ENCODE results near the gene CDADC1.

CDADC1 gene

GRCh38 chr13:49297338-49297737, 49.6 kb downstream of the CDADC1 start:
- no peak for DNase-seq

GRCh38 chr13:49298416-49298815, 50.7 kb downstream of the CDADC1 start:
- no peak for DNase-seq

- DNase-seq = no peak
Observed at GRCh38 chr13:49298903-49299605, 51.3 kb downstream of the CDADC1 start.

GRCh38 chr13:49300276-49300675, 52.6 kb downstream of the CDADC1 start:
- no peak for DNase-seq

GRCh38 chr13:49300739-49301589, 53.2 kb downstream of the CDADC1 start:
- no peak for DNase-seq

DNA sequence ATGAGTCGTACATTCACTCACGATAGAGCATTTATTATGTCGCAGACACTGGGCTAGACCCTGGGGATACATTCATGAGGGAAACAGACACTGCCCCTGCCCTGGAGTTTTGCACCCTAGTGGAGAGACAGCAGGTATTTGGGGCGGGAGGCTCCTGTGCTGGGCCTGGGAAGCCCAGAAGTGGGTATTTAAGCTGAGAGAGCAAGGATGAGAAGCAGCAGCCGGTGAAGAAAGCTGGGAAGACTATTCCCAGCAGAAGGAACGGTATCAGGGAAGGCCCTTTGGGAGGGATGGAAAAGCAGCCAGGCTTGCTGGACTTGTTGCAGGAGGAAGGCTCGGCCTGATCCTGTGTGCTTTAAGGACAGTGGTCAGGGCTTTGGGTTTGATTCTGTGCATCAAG, 54.5 kb downstream of the CDADC1 start:
- no peak for DNase-seq

- DNase-seq = no peak
Observed at GRCh38 chr13:49302817-49303216, 55.1 kb downstream of the CDADC1 start.

DNA sequence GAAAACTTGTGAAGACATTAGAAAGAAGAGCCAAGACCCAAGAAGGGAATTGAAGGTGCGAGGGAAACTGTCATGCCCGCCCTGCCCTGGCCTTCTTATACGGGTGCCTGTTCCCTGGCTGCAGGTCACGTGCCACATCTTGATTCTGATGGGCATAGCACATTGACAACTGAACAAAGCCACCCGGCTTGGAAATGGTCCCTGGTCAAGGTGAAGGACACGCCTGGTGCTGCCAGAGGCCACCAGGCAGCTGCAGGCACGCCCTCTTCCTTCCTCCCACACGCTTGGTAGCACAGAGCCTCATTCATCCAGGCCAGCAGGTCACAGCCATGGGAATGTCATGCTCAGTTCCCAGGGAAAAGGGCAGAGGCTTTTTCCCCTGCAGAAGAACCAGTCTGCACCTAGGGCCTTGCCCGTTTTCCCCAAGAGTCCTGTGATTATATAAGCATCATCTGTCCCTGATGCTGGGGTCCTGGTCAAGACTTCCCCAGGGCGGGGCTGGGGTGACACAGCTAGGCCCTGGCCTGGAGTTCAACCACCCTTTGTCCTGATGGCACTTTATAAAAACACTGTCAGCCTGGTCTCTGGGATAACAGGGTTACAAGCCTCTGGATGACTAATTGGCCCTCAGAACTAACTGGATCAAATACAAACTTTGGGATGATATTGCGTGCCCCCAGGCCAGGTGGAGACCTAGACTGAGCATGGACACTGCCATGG, 56.0 kb downstream of the CDADC1 start:
- DNase-seq = no peak

DNA sequence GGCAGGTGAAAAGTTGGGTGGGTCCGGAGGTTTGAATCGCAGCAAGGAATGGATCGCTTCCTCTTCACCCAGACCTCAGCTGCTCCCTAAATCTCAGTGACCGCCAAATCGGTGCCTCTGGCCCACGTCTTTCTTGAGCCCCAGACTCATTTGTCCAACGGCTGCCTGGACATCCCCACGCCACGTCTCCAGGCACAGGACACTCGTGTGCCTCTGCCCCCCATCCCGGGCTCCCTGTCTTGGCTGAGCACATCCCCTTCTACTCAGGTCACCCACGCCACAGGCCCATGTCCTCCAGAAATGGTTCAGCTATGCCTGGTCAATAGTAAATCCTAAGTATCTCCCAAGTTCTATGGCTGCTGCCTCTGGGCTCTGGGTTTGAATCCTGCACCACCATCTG, 56.6 kb downstream of the CDADC1 start:
- DNase-seq = no peak

- no peak for DNase-seq
Observed at GRCh38 chr13:49304763-49305700, 57.3 kb downstream of the CDADC1 start.

- no peak for DNase-seq
Observed at GRCh38 chr13:49305792-49306425, 58.2 kb downstream of the CDADC1 start.

DNA sequence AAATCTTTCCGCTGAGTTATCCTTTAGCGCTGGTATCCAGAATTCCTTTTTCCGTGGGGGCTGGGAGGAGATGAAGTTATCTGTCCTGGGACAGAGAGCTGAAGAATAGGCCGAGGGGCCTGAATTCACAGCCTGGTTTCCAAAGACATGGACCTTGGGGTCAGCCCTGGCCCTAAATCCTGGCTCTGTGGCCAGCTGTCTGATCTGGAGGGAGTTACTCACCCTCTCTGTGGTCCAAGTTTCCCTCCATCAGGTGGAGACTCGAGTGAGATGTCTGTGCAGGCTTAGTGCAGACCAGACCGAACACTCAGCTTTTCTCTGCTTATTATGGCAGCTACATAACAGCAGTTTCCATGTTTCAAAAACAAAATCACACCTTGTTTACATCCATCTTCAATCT, 59.6 kb downstream of the CDADC1 start:
- no peak for DNase-seq

DNA sequence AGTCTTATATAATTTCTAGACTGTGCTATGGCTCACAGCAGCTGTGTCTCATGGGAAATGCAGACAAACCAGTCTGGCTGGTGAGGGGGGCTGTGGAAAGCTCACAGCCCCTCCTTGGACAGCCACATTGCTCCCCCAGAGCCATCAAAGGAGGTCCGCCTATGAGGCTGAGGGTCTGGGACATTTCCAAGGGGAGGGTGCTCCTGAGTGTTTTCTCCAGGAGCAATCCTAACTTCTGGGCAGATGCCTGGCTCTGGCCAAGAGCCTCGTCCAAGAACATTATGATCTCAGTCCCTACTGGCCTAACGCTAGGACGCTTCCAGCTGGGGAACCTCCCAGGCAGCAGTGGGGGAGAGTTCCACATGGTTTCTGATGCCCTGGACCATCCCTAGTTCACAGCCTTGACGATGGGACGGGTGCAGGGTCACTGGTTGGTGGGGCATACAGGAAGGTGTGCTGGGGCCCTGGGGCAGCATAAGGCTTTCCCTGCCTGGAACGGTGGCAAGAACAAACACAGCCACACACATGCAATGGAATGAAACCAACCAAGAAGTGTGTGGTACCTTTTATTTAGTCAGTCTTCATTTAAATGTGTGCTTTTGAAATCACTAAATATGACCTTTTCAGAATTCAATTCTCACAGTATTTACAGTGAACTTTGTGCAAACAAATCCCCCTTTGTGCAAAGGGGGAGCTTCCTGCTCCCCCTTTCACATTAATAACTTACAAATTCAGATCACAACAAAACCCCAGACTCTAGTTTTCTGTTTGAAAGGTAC, 60.6 kb downstream of the CDADC1 start:
- no peak for DNase-seq

GRCh38 chr13:49308921-49309408, 61.2 kb downstream of the CDADC1 start:
- DNase-seq = no peak

GRCh38 chr13:49310251-49310650, 62.5 kb downstream of the CDADC1 start:
- DNase-seq = no peak

DNA sequence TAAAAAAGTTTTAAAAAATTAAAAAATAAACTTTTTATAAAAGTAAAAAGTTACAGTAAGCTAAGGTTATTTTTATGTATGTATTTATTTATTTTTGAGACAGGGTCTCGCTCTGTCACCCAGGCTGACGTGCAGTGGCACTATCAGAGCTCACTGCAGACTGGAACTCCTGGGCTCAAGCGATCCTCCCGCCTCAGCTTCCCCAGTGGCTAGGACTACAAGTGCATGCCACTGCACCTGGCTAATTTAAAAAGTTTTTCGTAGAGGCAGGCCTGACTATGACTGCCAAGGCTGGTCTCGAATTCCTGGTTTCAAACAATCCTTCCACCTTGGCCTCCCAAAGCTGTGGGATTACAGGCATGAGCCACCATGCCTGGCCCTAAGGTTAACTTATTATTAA, 64.1 kb downstream of the CDADC1 start:
- no peak for DNase-seq

- DNase-seq = no peak
Observed at GRCh38 chr13:49314344-49314882, 66.7 kb downstream of the CDADC1 start.

- DNase-seq = no peak
Observed at GRCh38 chr13:49315036-49315565, 67.4 kb downstream of the CDADC1 start.

GRCh38 chr13:49315756-49316482, 68.2 kb downstream of the CDADC1 start:
- no peak for DNase-seq

DNA sequence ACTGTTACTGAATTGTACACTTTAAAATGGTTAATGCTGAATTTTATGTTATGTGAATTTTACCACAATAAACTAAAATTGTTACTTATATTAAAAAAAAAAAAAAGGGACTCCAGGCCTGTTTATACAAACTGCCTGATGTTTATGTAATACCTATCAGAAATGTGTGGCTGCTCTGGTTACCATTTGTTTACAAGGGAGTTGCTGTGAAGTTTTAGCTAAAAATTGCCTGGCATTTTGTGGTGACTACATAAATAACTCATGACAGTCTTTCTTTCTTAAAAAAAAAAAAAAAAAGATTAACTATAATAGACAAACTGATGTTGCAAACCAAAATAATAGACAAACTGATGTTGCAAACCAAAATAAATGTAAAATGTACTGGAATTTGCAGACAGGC, 71.8 kb downstream of the CDADC1 start:
- DNase-seq = no peak

All from cortex of kidney (tissue), 1 donor.